Hypothalamus (tissue), 51 donors: ENCODE measurements around the gene ZSWIM8.

ENCODE experiments used
- DNase-seq, 51 donors: peaks; one replicate each; lab custom pipeline; 2025; lab: John Stamatoyannopoulos, UW

The ZSWIM8 gene

DNA sequence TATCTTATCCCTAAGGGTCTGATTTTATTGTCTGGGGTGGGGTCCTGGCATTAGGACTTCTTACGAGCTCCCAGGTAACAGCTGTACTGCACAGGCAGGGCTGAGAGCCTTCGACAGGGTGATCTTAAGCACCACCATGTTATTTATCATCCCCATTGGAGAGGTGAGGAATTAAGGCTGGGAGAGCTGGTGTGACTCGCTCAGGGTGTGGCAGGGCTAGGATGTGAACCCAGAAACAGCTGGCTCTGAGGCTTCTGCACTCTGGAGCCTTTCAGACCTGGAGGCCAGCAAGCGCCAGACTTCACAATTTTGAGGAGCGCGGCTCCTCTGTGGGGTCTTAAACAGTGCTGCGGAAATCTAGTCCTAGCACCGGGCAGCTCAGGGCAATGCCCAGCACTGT lies 53.4 kb downstream of the ZSWIM8 start:
- DNase-seq: no peak

DNA sequence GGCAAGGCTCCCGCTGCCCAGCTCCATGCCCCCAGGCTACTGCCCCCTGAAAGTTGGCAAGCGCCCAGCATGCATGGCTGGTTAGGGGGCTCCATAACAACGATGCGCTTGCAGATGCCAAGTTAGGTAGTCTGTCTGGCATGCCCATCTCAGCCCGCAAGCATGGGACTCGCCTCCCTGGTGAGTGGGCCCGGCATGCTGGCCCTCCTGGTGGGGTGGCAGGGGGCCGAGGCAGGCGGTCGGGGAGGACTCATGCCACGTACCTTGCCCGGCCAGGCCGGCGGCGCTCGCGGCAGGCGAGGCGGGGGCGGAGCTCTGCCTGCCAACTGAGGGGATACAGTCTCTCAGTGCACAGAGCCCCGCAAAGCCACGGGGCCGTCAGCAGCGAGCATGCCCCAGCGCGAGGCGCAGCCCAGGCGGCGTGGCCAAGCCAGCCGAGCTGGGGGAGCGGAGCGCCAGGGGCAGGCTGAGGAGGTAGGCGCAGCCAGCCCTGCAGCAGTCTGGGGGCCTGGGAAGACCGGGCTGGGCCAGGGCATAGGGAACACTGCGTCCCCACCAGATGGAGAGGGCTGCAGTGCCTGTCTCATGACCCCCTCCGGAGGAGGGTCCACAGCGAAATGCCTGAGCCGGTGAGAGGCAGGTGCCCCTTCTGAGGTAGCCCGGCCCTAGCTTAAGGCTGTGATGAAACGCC lies 54.0 kb downstream of the ZSWIM8 start:
- DNase-seq: peak in 1 of 51 donors; percentile 40

GRCh38 chr10:73840056-73840402 lies 54.6 kb downstream of the ZSWIM8 start:
- no peak for DNase-seq

DNA sequence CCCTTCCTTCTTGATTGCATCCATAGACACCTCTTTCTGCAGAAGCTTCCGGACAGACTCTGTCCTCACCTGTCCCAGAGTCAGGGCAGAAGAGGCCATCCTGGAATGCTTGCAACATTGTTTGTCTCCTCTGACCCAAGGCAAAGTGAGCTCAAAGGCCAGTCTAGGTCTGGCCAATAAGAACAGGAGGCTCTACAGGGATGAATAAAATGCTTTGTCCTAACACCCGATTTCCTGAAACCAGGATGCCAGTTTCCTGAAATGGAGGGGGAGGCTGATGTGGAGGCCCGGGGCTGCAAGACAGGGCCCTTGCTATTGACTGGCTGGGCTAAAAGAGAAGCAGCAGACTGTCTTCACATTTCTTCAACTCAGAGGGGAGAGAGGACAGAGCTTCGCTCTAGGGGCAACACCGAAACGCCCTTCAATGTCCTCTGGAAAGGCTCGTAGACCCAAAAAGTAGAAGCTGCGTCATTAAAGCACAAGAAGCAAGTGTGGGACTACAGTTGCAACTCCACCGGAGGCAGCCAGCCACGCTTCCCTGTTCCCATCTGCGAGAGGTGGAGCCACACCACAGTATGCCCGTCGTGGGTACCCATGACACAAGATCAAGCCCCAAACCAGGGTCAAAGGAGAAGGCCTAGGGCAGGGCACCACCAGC lies 55.1 kb downstream of the ZSWIM8 start:
- no peak for DNase-seq

- no peak for DNase-seq
These were observed 55.6 kb downstream of the ZSWIM8 start for GRCh38 chr10:73841061-73841421.

GRCh38 chr10:73841526-73842285 lies 56.3 kb downstream of the ZSWIM8 start:
- no peak for DNase-seq

- no peak for DNase-seq
These were observed 56.9 kb downstream of the ZSWIM8 start for GRCh38 chr10:73842349-73842748.

GRCh38 chr10:73843261-73843660 lies 57.9 kb downstream of the ZSWIM8 start:
- DNase-seq: no peak

DNA sequence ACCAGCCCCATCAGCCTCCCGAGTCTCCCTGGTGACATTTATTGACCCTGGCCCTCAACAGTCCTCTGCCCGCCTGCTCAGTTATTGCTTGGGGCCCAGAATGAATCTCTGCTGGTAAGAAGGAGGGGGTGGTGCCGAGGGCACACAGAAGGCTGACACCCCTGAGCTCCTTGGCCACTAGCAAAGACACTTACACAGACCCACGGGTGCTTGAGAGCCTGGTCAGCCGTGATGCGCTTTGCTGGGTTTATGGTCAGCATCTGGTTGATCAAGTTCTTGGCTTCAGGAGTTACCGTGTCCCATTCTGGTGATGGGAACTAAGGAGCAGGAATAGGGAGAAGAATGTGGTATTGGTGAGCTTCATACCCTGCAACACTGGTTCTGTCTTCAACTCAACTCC lies 61.6 kb downstream of the ZSWIM8 start:
- DNase-seq: no peak

DNA sequence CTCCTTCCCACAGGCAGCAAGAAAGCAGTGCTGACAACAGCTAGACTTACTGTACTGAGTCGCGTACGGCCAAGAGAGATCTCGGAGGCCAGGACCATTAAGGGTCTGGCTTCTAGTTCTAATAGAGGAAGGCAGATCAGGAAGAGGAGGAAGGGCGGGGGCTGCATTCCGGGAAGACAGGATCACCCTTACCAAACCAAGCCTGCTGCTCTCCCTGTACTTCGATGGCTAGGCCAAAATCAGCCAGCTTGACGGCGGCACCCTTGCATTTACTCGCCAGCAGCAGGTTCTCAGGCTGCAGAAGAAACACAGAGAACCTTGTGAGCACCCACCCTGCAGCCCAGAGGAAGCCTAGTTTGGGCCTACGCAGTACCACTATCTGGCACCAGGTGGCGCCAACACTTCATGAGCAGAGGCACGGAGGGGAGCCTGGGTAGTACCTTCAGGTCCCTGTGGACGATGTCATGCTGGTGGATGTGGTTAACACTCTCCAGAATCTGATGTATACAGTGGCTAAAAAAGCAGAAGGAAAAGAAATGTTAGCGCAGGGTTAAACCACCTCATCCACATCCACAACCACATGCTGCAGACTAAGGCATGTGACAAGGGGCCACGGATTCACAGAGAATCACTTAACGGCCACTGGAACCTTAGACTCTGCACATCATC lies 63.5 kb downstream of the ZSWIM8 start:
- peak; percentile 20 to 90 (median 64) for DNase-seq

DNA sequence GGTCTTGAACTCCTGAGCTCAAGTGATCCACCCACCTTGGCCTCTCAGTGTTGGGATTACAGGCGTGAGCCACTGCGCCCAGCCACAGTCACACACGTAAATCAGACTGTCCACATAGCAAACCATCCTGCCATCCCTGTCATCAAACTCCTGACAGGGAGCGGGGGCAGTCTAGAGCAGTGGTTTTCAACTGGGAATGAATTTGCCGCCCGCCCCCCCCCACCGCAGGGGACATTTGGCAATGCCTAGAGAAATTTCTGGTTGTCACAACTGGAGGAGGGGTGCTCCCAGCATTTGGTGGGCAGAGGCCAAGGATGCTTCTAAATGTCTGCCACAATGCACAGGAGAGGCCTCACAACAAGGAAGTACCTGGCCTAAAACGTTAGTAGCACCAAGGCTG lies 64.8 kb downstream of the ZSWIM8 start:
- no peak for DNase-seq

- peak in 1 of 51 donors; percentile 57 for DNase-seq
These were observed 65.6 kb downstream of the ZSWIM8 start for GRCh38 chr10:73850863-73851461.
